GM12878 (cell line): ENCODE measurements around the gene POU2AF1. TPM values are rescaled to one million over a fixed set of nuclear protein-coding genes. Genes with fewer than 3 reads are reported as not detected.

Experiments used
- ATAC-seq: fragments of 200-7000 bp; cut with Tn5 transposase; 3 replicates; pipeline ENCODE4 v1.9.1; 2020; ENCODE audit warnings: mild to moderate bottlenecking, moderate library complexity
- BruUV-seq: library from RNA; stranded (reverse); fragments of 400-500 nt; replicated peaks from 2 replicates; lab custom pipeline; 2021; lab: Mats Ljungman, UMichigan
- CTCF ChIA-PET: fragments of 300-600 bp; sonication (Branson Sonifier 250); formaldehyde crosslinking; extraction: SDS; loops from one replicate; lab custom pipeline; 2021; ENCODE audit warnings: inconsistent platforms; lab: Yijun Ruan, JAX
- POLR2A ChIA-PET: fragments of 350-600 bp; formaldehyde crosslinking; extraction: SDS; loops from one replicate; lab custom pipeline; 2021; ENCODE audit warnings: inconsistent platforms; lab: Charles Lee
- RAD21 ChIA-PET: fragments of 300-600 bp; sonication (Branson Sonifier 250); formaldehyde crosslinking; loops from one replicate; lab custom pipeline; 2023; ENCODE audit warnings: antibody characterized with exemption; ENCODE audit not compliant: unreplicated experiment; lab: Charles Lee
- SMC1A ChIA-PET: fragments of 300-600 bp; sonication (Branson Sonifier 250); formaldehyde crosslinking; loops from one replicate; lab custom pipeline; 2023; ENCODE audit not compliant: unreplicated experiment, uncharacterized antibody; lab: Charles Lee
- DNase-seq: peaks from one replicate; pipeline ENCODE4 v3.0.0-alpha.2; 2011; ENCODE audit warnings: low read depth, low spot score
- FAIRE-seq: peaks from 3 replicates; lab custom pipeline; 2011; peaks lifted over from hg19 to GRCh38; lab: Jason Lieb, UNC
- H2AFZ ChIP-seq: 2 replicates; pipeline ENCODE4 v1.6.0; 2011; ENCODE audit warnings: low read depth, low read length, control low read depth; ENCODE audit not compliant: control insufficient read depth
- H3K27ac ChIP-seq: 2 replicates; pipeline ENCODE4 v1.5.1; 2011; ENCODE audit warnings: control low read depth; ENCODE audit not compliant: control insufficient read depth, insufficient read depth
- H3K27me3 ChIP-seq, 2 experiments: replicated peaks in 1 of 2; 2 replicates each; pipeline versions ENCODE4 v1.6.0 to v1.6.1; 2011; ENCODE audit warnings: low read length in 1 of 2; ENCODE audit not compliant: control insufficient read depth in 2 of 2, insufficient read depth in 2 of 2
- H3K36me3 ChIP-seq, 2 experiments: 2 replicates each; pipeline ENCODE4 v1.5.1; 2011; ENCODE audit warnings: low read length in 1 of 2; ENCODE audit not compliant: control insufficient read depth in 2 of 2, insufficient read depth in 2 of 2
- H3K4me1 ChIP-seq: 2 replicates; pipeline ENCODE4 v1.6.1; 2011; ENCODE audit warnings: mild to moderate bottlenecking, low read length, moderate library complexity, mixed read lengths; ENCODE audit not compliant: control insufficient read depth, insufficient read depth
- H3K4me2 ChIP-seq: 2 replicates; pipeline ENCODE4 v1.6.0; 2011; ENCODE audit warnings: control low read depth; ENCODE audit not compliant: control insufficient read depth, insufficient read depth
- H3K4me3 ChIP-seq: fragments of 200-600 bp; sonication (generic); 2 replicates; pipeline ENCODE4 v1.5.1; 2016
- H3K79me2 ChIP-seq: 2 replicates; pipeline ENCODE4 v1.6.0; 2011; ENCODE audit warnings: low read length; ENCODE audit not compliant: control insufficient read depth, insufficient read depth
- H3K9ac ChIP-seq: 2 replicates; pipeline ENCODE4 v1.8.0; 2011; ENCODE audit warnings: low read length, control low read depth, mixed read lengths; ENCODE audit not compliant: control insufficient read depth, insufficient read depth
- H3K9me3 ChIP-seq: replicated peaks from 3 replicates; pipeline ENCODE4 v1.5.1; 2011; ENCODE audit warnings: mild to moderate bottlenecking, low read length; ENCODE audit not compliant: control insufficient read depth, insufficient read depth
- H4K20me1 ChIP-seq: 2 replicates; pipeline ENCODE4 v1.6.0; 2011; ENCODE audit not compliant: control insufficient read depth, insufficient read depth
- FOS ChIP-seq: IDR thresholded peaks from 3 replicates; pipeline ENCODE4 v1.6.1; 2011; ENCODE audit warnings: borderline replicate concordance; ENCODE audit not compliant: insufficient read length; ENCODE audit errors: extremely low read depth
- HDGF ChIP-seq: fragments of 450-650 bp; IDR thresholded peaks from 2 replicates; pipeline ENCODE4 v1.6.1; 2016; ENCODE audit warnings: antibody characterized with exemption
- MEF2B ChIP-seq: fragments of 450-650 bp; IDR thresholded peaks from 2 replicates; pipeline ENCODE4 v1.6.1; 2018; ENCODE audit warnings: mild to moderate bottlenecking, moderate library complexity; ENCODE audit not compliant: partially characterized antibody, poor library complexity, severe bottlenecking
- ZBTB11 ChIP-seq: fragments of 450-650 bp; formaldehyde crosslinking; IDR thresholded peaks from 2 replicates; pipeline ENCODE4 v1.5.0; 2022; ENCODE audit warnings: mild to moderate bottlenecking, missing genetic modification characterization
- ZNF24 ChIP-seq: fragments of 450-650 bp; IDR thresholded peaks from 2 replicates; pipeline ENCODE4 v1.6.1; 2017; ENCODE audit warnings: antibody characterized with exemption, mild to moderate bottlenecking
- ZSCAN29 ChIP-seq: fragments of 450-650 bp; IDR thresholded peaks from 2 replicates; pipeline ENCODE4 v1.6.1; 2017; ENCODE audit warnings: mild to moderate bottlenecking, moderate library complexity
- WGBS: methylation state at CpG from one replicate; pipeline ENCODE4 v1.1.6; 2016; ENCODE audit warnings: low lambda C conversion rate; ENCODE audit not compliant: insufficient replicate concordance, insufficient coverage; ENCODE audit errors: missing lambda C conversion rate; 5-methylcytosine and 5-hydroxymethylcytosine counted together
- in situ Hi-C: fragments of 300-500 bp; cut with MboI; formaldehyde crosslinking; loops from 9 replicates; pipeline ENCODE4 v1.14.3; 2018; ENCODE audit warnings: mixed read lengths
- intact Hi-C: fragments of 100-400 bp; cut with micrococcal nuclease; formaldehyde crosslinking; loops from one replicate; pipeline ENCODE4 v1.14.2; 2022; ENCODE audit not compliant: unreplicated experiment
- polyA plus RNA-seq, 11 experiments: library from polyadenylated mRNA; depleted of rRNA in 4 of 11; unstranded in 6 of 11; stranded (reverse) in 5 of 11; fragments of >200 nt; fragmentation: Nextera tagmentation in 4 of 11; fragmentation: Illumina TruSeq in 1 of 11; extraction: Ambion mirVana in 4 of 11; extraction: Trizol in 1 of 11; gene quantifications; 1 replicate in 1 of 11; 2 replicates in 10 of 11; pipeline versions ENCODE4 v1.2.1 to v1.2.3, GENCODE V29; 2011 to 2016; ENCODE audit warnings: inconsistent platforms in 2 of 11, missing spikeins in 2 of 11, low read depth in 1 of 11
- total RNA-seq, 4 experiments: library from RNA; depleted of rRNA in 3 of 4; stranded (reverse); fragments of >200 nt in 3 of 4; fragmentation: Illumina TruSeq in 1 of 4; extraction: Trizol in 1 of 4; gene quantifications; 2 replicates each; pipeline versions ENCODE4 v1.2.1 to v1.2.3, GENCODE V29; 2013 to 2021

Gene POU2AF1
- total and polyA plus RNA-seq, 10 of the 15 experiments (the other 5 are each of a cell fraction or from before 2014, with no cell fraction given), result 13.1 to 169 (median 75.5) TPM

GRCh38 chr11:111355101-111355500 is 24.0 kb downstream of the POU2AF1 start:
- Histone ChIP-seq H3K36me3 (peaks cover 35 to 59% of the 10 kb centered on the region in 2 experiments), H3K9me3 (no peaks in the 10 kb centered on the region), H4K20me1 (no peaks in the 10 kb centered on the region), H3K27ac (no peak overlapping the region), H3K4me1 (no peaks in the 10 kb centered on the region), H3K27me3 (no peaks in the 10 kb centered on the region), H3K4me2 (no peak overlapping the region), H3K4me3 (no peak overlapping the region), H3K79me2 (peaks cover 11% of the 10 kb centered on the region), H2AFZ (no peak overlapping the region), H3K9ac (no peak overlapping the region)
- ChIA-PET SMC1A (interaction anchor here (0.8 to 32.6 kb wide), 5 partner anchors 9 to 62 kb away, joined by 3 to 972 read pairs (median 3); no protein-coding TSS in a partner anchor), POLR2A (interaction anchor here (0.6 kb wide), 1 partner anchor 19 kb away, joined by 5 read pairs; no protein-coding TSS in a partner anchor), CTCF (interaction anchor here (0.7 to 1.1 kb wide), 2 partner anchors 72 to 73 kb away, joined by 3 to 5 read pairs; no protein-coding TSS in a partner anchor), RAD21 (no interaction called here)
- FAIRE-seq (no peak), DNase-seq (no peak), ATAC-seq (no peak)
- in situ Hi-C loops, result no loop called here
- BruUV-seq, result no TSS peak
- TF ChIP-seq MEF2B, result no peak
- TF ChIP-seq ZBTB11 (CRISPR knock-in tag), result no peak
- TF ChIP-seq ZSCAN29, result no peak
- TF ChIP-seq ZNF24, result no peak
- TF ChIP-seq FOS, result no peak
- no peak for TF ChIP-seq HDGF
- WGBS, result 88% methylated on average over 5 of the region's 5 CpGs
- intact Hi-C loops, result no loop called here
